GM12878 (cell line): ENCODE measurements around the gene TRPM8.

ENCODE experiments used
- BHLHE40 ChIP-seq, 2 experiments: fragments of 450-650 bp in 1 of 2; IDR thresholded peaks; 2 replicates each; pipeline ENCODE4 v1.6.1; 2011 to 2017; ENCODE audit warnings: low read depth in 2 of 2, borderline replicate concordance in 1 of 2, improper control_type of control experiment in 1 of 2, low read length in 1 of 2, mild to moderate bottlenecking in 1 of 2
- MTA3 ChIP-seq: IDR thresholded peaks from 2 replicates; pipeline ENCODE4 v1.6.1; 2012; ENCODE audit warnings: low read length, inconsistent platforms, borderline replicate concordance
- MYC ChIP-seq: IDR thresholded peaks from 2 replicates; pipeline ENCODE4 v1.6.1; 2011; ENCODE audit warnings: mild to moderate bottlenecking, low read length, moderate library complexity, inconsistent platforms; ENCODE audit not compliant: insufficient read depth, insufficient replicate concordance, insufficient read length, severe bottlenecking

DNA sequence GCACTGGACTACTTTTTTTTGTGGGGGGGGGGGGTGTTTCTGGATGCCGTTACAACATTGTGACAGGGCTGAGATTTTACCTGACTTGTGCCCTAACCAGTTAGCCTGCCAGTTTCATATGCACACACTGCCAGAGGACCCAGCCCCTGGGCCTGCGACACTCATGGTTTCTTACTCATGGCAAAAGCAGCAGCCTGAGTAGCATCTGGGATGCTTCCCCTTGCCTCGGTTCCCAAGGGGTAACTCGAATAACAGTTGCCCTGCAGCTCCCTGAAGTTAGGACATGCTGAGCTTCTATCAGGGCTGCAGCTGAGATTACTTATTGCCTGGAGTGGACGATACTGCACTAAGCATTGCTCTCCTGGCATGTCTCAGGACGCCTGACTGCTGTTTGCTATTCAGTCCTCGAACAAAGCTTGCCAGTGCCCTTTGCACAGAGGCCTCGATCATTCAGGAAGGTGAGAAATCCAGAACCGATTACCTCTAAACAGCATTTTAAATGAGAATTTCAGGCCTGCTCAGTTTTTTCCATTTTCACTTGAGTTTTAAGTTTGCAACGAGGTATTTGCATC lies 47.9 kb downstream of the TRPM8 start:
- TF ChIP-seq MTA3 (no peak), BHLHE40 (IDR thresholded peaks at IDR 0.05; ENCODE audit: borderline replicate concordance in 1 of 2, low read depth in 2 of 2, low read length in 1 of 2) (no peak), MYC (no peak)
